Measurements from ENCODE around the gene CCDC71.
A peak's percentile ranks its signal among the peaks of the same experiment; 100 is the strongest.

CCDC71 gene

GRCh38 chr3:49171119-49171774 lies 5.1 kb upstream of the CCDC71 start, which contains the start of gene KLHDC8B:
KLHDC8B (plus strand) TSS chr3:49171598; CDS start chr3:49172770, 1,172 bp downstream.
- DNase-seq, result peak; percentile 60 to 71 (median 63)
- Histone ChIP-seq H3K27ac (ENCODE audit: insufficient read depth, low read length, poor library complexity, severe bottlenecking) (no peak within 1 kb of the TSS), H3K4me3 (ENCODE audit: insufficient read depth, low read depth, low read length, poor library complexity, severe bottlenecking) (peak within 1 kb of the TSS; percentile 82), H3K27me3 (replicated peaks; ENCODE audit: control insufficient read depth, insufficient read depth, low read length, poor library complexity, severe bottlenecking) (no peaks in the 10 kb centered on the region), H3K9me3 (ENCODE audit: control insufficient read depth, low read length) (no peaks in the 10 kb centered on the region), H3K4me1 (ENCODE audit: control insufficient read depth, insufficient read depth, low read length, poor library complexity, severe bottlenecking) (peaks cover 17% of the 10 kb centered on the region), H3K36me3 (ENCODE audit: control insufficient read depth, insufficient read depth, low read length) (no peaks in the 10 kb centered on the region)

- H3K4me1 ChIP-seq (ENCODE audit: control insufficient read depth, insufficient read depth, low read length, poor library complexity, severe bottlenecking), result peaks cover 19% of the 10 kb centered on the region
- no peaks in the 10 kb centered on the region for H3K36me3 ChIP-seq (ENCODE audit: control insufficient read depth, insufficient read depth, low read length)
- no peak for DNase-seq
- no peak overlapping the region for H3K27ac ChIP-seq (ENCODE audit: insufficient read depth, low read length, poor library complexity, severe bottlenecking)
- peak overlapping the region; percentile 82 for H3K4me3 ChIP-seq (ENCODE audit: insufficient read depth, low read depth, low read length, poor library complexity, severe bottlenecking)
- H3K27me3 ChIP-seq (replicated peaks; ENCODE audit: control insufficient read depth, insufficient read depth, low read length, poor library complexity, severe bottlenecking), result no peaks in the 10 kb centered on the region
- H3K9me3 ChIP-seq (ENCODE audit: control insufficient read depth, low read length), result no peaks in the 10 kb centered on the region
Observed at GRCh38 chr3:49170744-49171118, 4.6 kb upstream of the CCDC71 start.

- Histone ChIP-seq H3K36me3 (ENCODE audit: control insufficient read depth, insufficient read depth, low read length) (peaks cover 10% of the 10 kb centered on the region), H3K4me3 (ENCODE audit: insufficient read depth, low read depth, low read length, poor library complexity, severe bottlenecking) (peak overlapping the region; percentile 76), H3K9me3 (ENCODE audit: control insufficient read depth, low read length) (no peaks in the 10 kb centered on the region), H3K27me3 (replicated peaks; ENCODE audit: control insufficient read depth, insufficient read depth, low read length, poor library complexity, severe bottlenecking) (no peaks in the 10 kb centered on the region), H3K27ac (ENCODE audit: insufficient read depth, low read length, poor library complexity, severe bottlenecking) (peak overlapping the region; percentile 70), H3K4me1 (ENCODE audit: control insufficient read depth, insufficient read depth, low read length, poor library complexity, severe bottlenecking) (peaks cover 33% of the 10 kb centered on the region)
- DNase-seq, result no peak
Observed at GRCh38 chr3:49166752-49167556, 823 bp upstream of the CCDC71 start.

- Histone ChIP-seq H3K27me3 (replicated peaks; ENCODE audit: control insufficient read depth, insufficient read depth, low read length, poor library complexity, severe bottlenecking) (no peaks in the 10 kb centered on the region), H3K4me3 (ENCODE audit: insufficient read depth, low read depth, low read length, poor library complexity, severe bottlenecking) (peak overlapping the region; percentile 76)
Observed at GRCh38 chr3:49164983-49165720, 979 bp downstream of the CCDC71 start.

GRCh38 chr3:49163609-49164008 lies 2.5 kb downstream of the CCDC71 start:
- Histone ChIP-seq H3K27me3 (replicated peaks; ENCODE audit: control insufficient read depth, insufficient read depth, low read length, poor library complexity, severe bottlenecking) (no peaks in the 10 kb centered on the region), H3K27ac (ENCODE audit: insufficient read depth, low read length, poor library complexity, severe bottlenecking) (no peak overlapping the region), H3K4me1 (ENCODE audit: control insufficient read depth, insufficient read depth, low read length, poor library complexity, severe bottlenecking) (peaks cover 22% of the 10 kb centered on the region), H3K36me3 (ENCODE audit: control insufficient read depth, insufficient read depth, low read length) (peaks cover 15% of the 10 kb centered on the region), H3K4me3 (ENCODE audit: insufficient read depth, low read depth, low read length, poor library complexity, severe bottlenecking) (no peak overlapping the region), H3K9me3 (ENCODE audit: control insufficient read depth, low read length) (no peaks in the 10 kb centered on the region)
- no peak for DNase-seq

More at GRCh38 chr3:49164983-49165720, 979 bp downstream of the CCDC71 start:
- Histone ChIP-seq H3K9me3 (ENCODE audit: control insufficient read depth, low read length) (no peaks in the 10 kb centered on the region), H3K27ac (ENCODE audit: insufficient read depth, low read length, poor library complexity, severe bottlenecking) (peak overlapping the region; percentile 70), H3K36me3 (ENCODE audit: control insufficient read depth, insufficient read depth, low read length) (peaks cover 15% of the 10 kb centered on the region), H3K4me1 (ENCODE audit: control insufficient read depth, insufficient read depth, low read length, poor library complexity, severe bottlenecking) (peaks cover 22% of the 10 kb centered on the region)
- no peak for DNase-seq

GRCh38 chr3:49162751-49163419 lies 3.2 kb downstream of the CCDC71 start:
- Histone ChIP-seq H3K27me3 (replicated peaks; ENCODE audit: control insufficient read depth, insufficient read depth, low read length, poor library complexity, severe bottlenecking) (no peaks in the 10 kb centered on the region), H3K4me3 (ENCODE audit: insufficient read depth, low read depth, low read length, poor library complexity, severe bottlenecking) (no peak overlapping the region), H3K36me3 (ENCODE audit: control insufficient read depth, insufficient read depth, low read length) (peaks cover 15% of the 10 kb centered on the region), H3K27ac (ENCODE audit: insufficient read depth, low read length, poor library complexity, severe bottlenecking) (no peak overlapping the region), H3K9me3 (ENCODE audit: control insufficient read depth, low read length) (no peaks in the 10 kb centered on the region), H3K4me1 (ENCODE audit: control insufficient read depth, insufficient read depth, low read length, poor library complexity, severe bottlenecking) (peaks cover 22% of the 10 kb centered on the region)
- DNase-seq, result no peak

- no peak overlapping the region for H3K4me3 ChIP-seq (ENCODE audit: insufficient read depth, low read depth, low read length, poor library complexity, severe bottlenecking)
- H3K27ac ChIP-seq (ENCODE audit: insufficient read depth, low read length, poor library complexity, severe bottlenecking), result no peak overlapping the region
- H3K27me3 ChIP-seq (replicated peaks; ENCODE audit: control insufficient read depth, insufficient read depth, low read length, poor library complexity, severe bottlenecking), result no peaks in the 10 kb centered on the region
- peaks cover 15% of the 10 kb centered on the region for H3K36me3 ChIP-seq (ENCODE audit: control insufficient read depth, insufficient read depth, low read length)
- H3K9me3 ChIP-seq (ENCODE audit: control insufficient read depth, low read length), result no peaks in the 10 kb centered on the region
- no peak for DNase-seq
- peaks cover 22% of the 10 kb centered on the region for H3K4me1 ChIP-seq (ENCODE audit: control insufficient read depth, insufficient read depth, low read length, poor library complexity, severe bottlenecking)
Observed at GRCh38 chr3:49161808-49162530, 4.2 kb downstream of the CCDC71 start.

GRCh38 chr3:49161197-49161596 lies 4.9 kb downstream of the CCDC71 start:
- DNase-seq, result no peak
- Histone ChIP-seq H3K27ac (ENCODE audit: insufficient read depth, low read length, poor library complexity, severe bottlenecking) (no peak overlapping the region), H3K36me3 (ENCODE audit: control insufficient read depth, insufficient read depth, low read length) (peaks cover 15% of the 10 kb centered on the region), H3K4me1 (ENCODE audit: control insufficient read depth, insufficient read depth, low read length, poor library complexity, severe bottlenecking) (peaks cover 15% of the 10 kb centered on the region), H3K4me3 (ENCODE audit: insufficient read depth, low read depth, low read length, poor library complexity, severe bottlenecking) (no peak overlapping the region), H3K27me3 (replicated peaks; ENCODE audit: control insufficient read depth, insufficient read depth, low read length, poor library complexity, severe bottlenecking) (no peaks in the 10 kb centered on the region), H3K9me3 (ENCODE audit: control insufficient read depth, low read length) (no peaks in the 10 kb centered on the region)

GRCh38 chr3:49158792-49159191 lies 7.3 kb downstream of the CCDC71 start:
- no peaks in the 10 kb centered on the region for H3K27me3 ChIP-seq (replicated peaks; ENCODE audit: control insufficient read depth, insufficient read depth, low read length, poor library complexity, severe bottlenecking)
- no peak for DNase-seq
- H3K9me3 ChIP-seq (ENCODE audit: control insufficient read depth, low read length), result no peaks in the 10 kb centered on the region
- H3K36me3 ChIP-seq (ENCODE audit: control insufficient read depth, insufficient read depth, low read length), result peaks cover 15% of the 10 kb centered on the region
- no peak overlapping the region for H3K27ac ChIP-seq (ENCODE audit: insufficient read depth, low read length, poor library complexity, severe bottlenecking)
- H3K4me3 ChIP-seq (ENCODE audit: insufficient read depth, low read depth, low read length, poor library complexity, severe bottlenecking), result no peak overlapping the region
- no peaks in the 10 kb centered on the region for H3K4me1 ChIP-seq (ENCODE audit: control insufficient read depth, insufficient read depth, low read length, poor library complexity, severe bottlenecking)
